ENCODE data around the gene CKLF. TPM values are rescaled to one million over a fixed set of nuclear protein-coding genes. Genes with fewer than 3 reads are reported as not detected.
"Not testable (repeated sequence)": the region's sequence is repeated elsewhere in the genome, so short reads cannot be mapped to it uniquely, and the experiment has no call there.

Gene CKLF
- total RNA-seq, 1 donor = 73.4 TPM

GRCh38 chr16:66592241-66592640 is 39.9 kb downstream of the CKLF start:
- no peak for TF ChIP-seq CTCF (IDR thresholded peaks at IDR 0.05; ENCODE audit: insufficient read depth, low read length)
- no peak for DNase-seq (ENCODE audit: low read depth)
- H3K4me3 ChIP-seq (ENCODE audit: low read depth, low read length) = no peak overlapping the region

GRCh38 chr16:66592814-66593213 is 40.4 kb downstream of the CKLF start:
- no peak for DNase-seq (ENCODE audit: low read depth)
- no peak for TF ChIP-seq CTCF (IDR thresholded peaks at IDR 0.05; ENCODE audit: insufficient read depth, low read length)
- no peak overlapping the region for H3K4me3 ChIP-seq (ENCODE audit: low read depth, low read length)

GRCh38 chr16:66594739-66595138 is 42.4 kb downstream of the CKLF start:
- TF ChIP-seq CTCF (IDR thresholded peaks at IDR 0.05; ENCODE audit: insufficient read depth, low read length) = no peak
- DNase-seq (ENCODE audit: low read depth) = no peak
- H3K4me3 ChIP-seq (ENCODE audit: low read depth, low read length) = no peak overlapping the region

GRCh38 chr16:66596559-66596958 is 44.2 kb downstream of the CKLF start:
- not testable (repeated sequence) for DNase-seq (ENCODE audit: low read depth); H3K4me3 ChIP-seq (ENCODE audit: low read depth, low read length)

GRCh38 chr16:66596986-66597848 is 44.8 kb downstream of the CKLF start:
- TF ChIP-seq CTCF (IDR thresholded peaks at IDR 0.05; ENCODE audit: insufficient read depth, low read length) = no peak
- H3K4me3 ChIP-seq (ENCODE audit: low read depth, low read length) = no peak overlapping the region
- DNase-seq (ENCODE audit: low read depth) = no peak

GRCh38 chr16:66598111-66598510 is 45.7 kb downstream of the CKLF start:
- TF ChIP-seq CTCF (IDR thresholded peaks at IDR 0.05; ENCODE audit: insufficient read depth, low read length) = no peak
- H3K4me3 ChIP-seq (ENCODE audit: low read depth, low read length) = no peak overlapping the region
- DNase-seq (ENCODE audit: low read depth) = no peak

GRCh38 chr16:66599726-66600125 is 47.4 kb downstream of the CKLF start:
- no peak for TF ChIP-seq CTCF (IDR thresholded peaks at IDR 0.05; ENCODE audit: insufficient read depth, low read length)
- H3K4me3 ChIP-seq (ENCODE audit: low read depth, low read length) = no peak overlapping the region
- DNase-seq (ENCODE audit: low read depth) = no peak
